Measurements from ENCODE around the gene IL15RA. TPM values are rescaled to one million over a fixed set of nuclear protein-coding genes. Genes with fewer than 3 reads are reported as not detected.

Gene IL15RA
- 10 to 100 TPM in 1 of 5 experiments, 1 to 10 TPM in 4; 3.5 to 24.9 (median 5.6) TPM for total RNA-seq
- 1 to 10 TPM; 2.9 to 7.6 TPM for polyA plus RNA-seq
- total RNA-seq, result 2.2 reads per million, percentile 10 among the genes with 10 or more reads in this experiment

- ATAC-seq, result peak; percentile 84
- peak; percentile 60 to 89 (median 71) for DNase-seq
- peaks cover 12 to 36% (median 21%) of the 10 kb centered on the region in 7 donors for H3K4me1 Mint-ChIP-seq
- H3K27ac ChIP-seq (ENCODE audit: low read depth, low read length), result peak within 1 kb of the TSS; percentile 74
- intact Hi-C loops (cut with micrococcal nuclease), result loop anchor here (1.0 to 10.0 kb wide), 15 partner anchors 35 to 1153 kb away; partner anchors contain the start of genes GDI2 (in 2 of the 2), PFKFB3 (in 2 of the 2), AKR1E2 (in 1 of the 2) and ANKRD16 (in 1 of the 2)
- CTCF ChIA-PET, result interaction anchor here (1.2 to 1.6 kb wide), 3 partner anchors 36 to 201 kb away, joined by 3 to 4 read pairs (median 3); no protein-coding TSS in a partner anchor
- H3K27ac Mint-ChIP-seq, result peak within 1 kb of the TSS; percentile 85 to 97 (median 89)
- no peaks in the 10 kb centered on the region for H3K27me3 ChIP-seq (ENCODE audit: control insufficient read depth in 2 of 2, insufficient read depth in 2 of 2, low read length in 2 of 2)
- peak within 1 kb of the TSS; percentile 89 to 98 (median 96) for H3K4me3 Mint-ChIP-seq
- peaks cover 0 to 12% (median 0%) of the 10 kb centered on the region in 5 donors for H3K36me3 Mint-ChIP-seq
- H3K27me3 Mint-ChIP-seq, result peaks cover 0 to 21% (median 0%) of the 10 kb centered on the region in 5 donors
- no peaks in the 10 kb centered on the region for H3K9me3 Mint-ChIP-seq
- H3K36me3 ChIP-seq (ENCODE audit: control insufficient read depth in 2 of 3, insufficient read depth in 3 of 3, low read length in 3 of 3), result peaks cover 0 to 4% (median 0%) of the 10 kb centered on the region in 3 experiments
- POLR2A ChIA-PET, result interaction anchor here (0.8 kb wide), 1 partner anchor 94 kb away, joined by 3 read pairs; no protein-coding TSS in a partner anchor
- no peaks in the 10 kb centered on the region for H3K9me3 ChIP-seq (ENCODE audit: control insufficient read depth in 2 of 3, low read length in 3 of 3)
- H3K4me1 ChIP-seq (ENCODE audit: control insufficient read depth in 2 of 2, insufficient read depth in 2 of 2, low read length in 2 of 2), result peaks cover 0 to 6% of the 10 kb centered on the region in 2 donors
- peak within 1 kb of the TSS; percentile 97 for H3K4me3 ChIP-seq (ENCODE audit: low read length)
Measured at GRCh38 chr10:5977471-5978229, at the start of gene IL15RA. IL15RA (minus strand) TSS chr10:5977543; CDS start chr10:5977492, 51 bp downstream.

GRCh38 chr10:6025683-6026255, 48.4 kb upstream of the IL15RA start:
- peaks cover 4 to 60% (median 15%) of the 10 kb centered on the region in 7 donors for H3K4me1 Mint-ChIP-seq
- Histone ChIP-seq H3K4me1 (ENCODE audit: control insufficient read depth in 2 of 2, insufficient read depth in 2 of 2, low read length in 2 of 2) (no peaks in the 10 kb centered on the region), H3K4me3 (ENCODE audit: low read length) (no peak overlapping the region), H3K27me3 (ENCODE audit: control insufficient read depth in 2 of 2, insufficient read depth in 2 of 2, low read length in 2 of 2) (no peaks in the 10 kb centered on the region), H3K36me3 (ENCODE audit: control insufficient read depth in 2 of 3, insufficient read depth in 3 of 3, low read length in 3 of 3) (peaks cover 0 to 4% (median 0%) of the 10 kb centered on the region in 3 experiments), H3K27ac (ENCODE audit: low read depth, low read length) (no peak overlapping the region), H3K9me3 (ENCODE audit: control insufficient read depth in 2 of 3, low read length in 3 of 3) (no peaks in the 10 kb centered on the region)
- POLR2A ChIA-PET, result no interaction called here
- CTCF ChIA-PET, result no interaction called here
- no peaks in the 10 kb centered on the region for H3K27me3 Mint-ChIP-seq
- peak overlapping the region in 1 of 9 donors; percentile 9 for H3K27ac Mint-ChIP-seq
- DNase-seq (no peak), ATAC-seq (no peak)
- H3K36me3 Mint-ChIP-seq, result peaks cover 0 to 59% (median 20%) of the 10 kb centered on the region in 5 donors
- intact Hi-C loops (cut with micrococcal nuclease), result no loop called here
- peaks cover 0 to 9% (median 4%) of the 10 kb centered on the region in 11 donors for H3K9me3 Mint-ChIP-seq
- H3K4me3 Mint-ChIP-seq, result no peak overlapping the region

GRCh38 chr10:6024334-6024682, 47.0 kb upstream of the IL15RA start:
- CTCF ChIA-PET, result no interaction called here
- Mint-ChIP-seq H3K27me3 (no peaks in the 10 kb centered on the region), H3K9me3 (peaks cover 0 to under 1% (median 0%) of the 10 kb centered on the region in 11 donors), H3K36me3 (peaks cover 0 to 63% (median 18%) of the 10 kb centered on the region in 5 donors), H3K27ac (peak overlapping the region in 2 of 9 donors; percentile 12 to 50), H3K4me3 (no peak overlapping the region), H3K4me1 (peaks cover 4 to 57% (median 11%) of the 10 kb centered on the region in 7 donors)
- peak in 1 of 9 donors; percentile 13 for DNase-seq
- intact Hi-C loops (cut with micrococcal nuclease), result no loop called here
- no peaks in the 10 kb centered on the region for H3K27me3 ChIP-seq (ENCODE audit: control insufficient read depth in 2 of 2, insufficient read depth in 2 of 2, low read length in 2 of 2)
- no peak for ATAC-seq
- no peak overlapping the region for H3K4me3 ChIP-seq (ENCODE audit: low read length)
- H3K27ac ChIP-seq (ENCODE audit: low read depth, low read length), result no peak overlapping the region
- H3K9me3 ChIP-seq (ENCODE audit: control insufficient read depth in 2 of 3, low read length in 3 of 3), result no peaks in the 10 kb centered on the region
- no peaks in the 10 kb centered on the region for H3K4me1 ChIP-seq (ENCODE audit: control insufficient read depth in 2 of 2, insufficient read depth in 2 of 2, low read length in 2 of 2)
- peaks cover 0 to 4% (median 0%) of the 10 kb centered on the region in 3 experiments for H3K36me3 ChIP-seq (ENCODE audit: control insufficient read depth in 2 of 3, insufficient read depth in 3 of 3, low read length in 3 of 3)
- POLR2A ChIA-PET, result interaction anchor here (0.7 to 1.2 kb wide), 2 partner anchors 66 to 70 kb away, joined by 3 to 6 read pairs; no protein-coding TSS in a partner anchor

GRCh38 chr10:6023661-6024333, 46.5 kb upstream of the IL15RA start:
- no peaks in the 10 kb centered on the region for H3K4me1 ChIP-seq (ENCODE audit: control insufficient read depth in 2 of 2, insufficient read depth in 2 of 2, low read length in 2 of 2)
- peaks cover 0 to 4% (median 0%) of the 10 kb centered on the region in 3 experiments for H3K36me3 ChIP-seq (ENCODE audit: control insufficient read depth in 2 of 3, insufficient read depth in 3 of 3, low read length in 3 of 3)
- H3K4me3 Mint-ChIP-seq, result no peak overlapping the region
- CTCF ChIA-PET, result interaction anchor here (1.0 to 1.2 kb wide), 2 partner anchors 11 to 62 kb away, joined by 5 to 8 read pairs; no protein-coding TSS in a partner anchor
- H3K27me3 ChIP-seq (ENCODE audit: control insufficient read depth in 2 of 2, insufficient read depth in 2 of 2, low read length in 2 of 2), result no peaks in the 10 kb centered on the region
- POLR2A ChIA-PET, result interaction anchor here (1.2 kb wide), 1 partner anchor 67 kb away, joined by 3 read pairs; no protein-coding TSS in a partner anchor
- H3K9me3 ChIP-seq (ENCODE audit: control insufficient read depth in 2 of 3, low read length in 3 of 3), result no peaks in the 10 kb centered on the region
- H3K27ac ChIP-seq (ENCODE audit: low read depth, low read length), result no peak overlapping the region
- H3K4me3 ChIP-seq (ENCODE audit: low read length), result no peak overlapping the region
- H3K36me3 Mint-ChIP-seq, result peaks cover 0 to 68% (median 23%) of the 10 kb centered on the region in 5 donors
- peak in 1 of 9 donors; percentile 12 for DNase-seq
- peaks cover 4 to 61% (median 14%) of the 10 kb centered on the region in 7 donors for H3K4me1 Mint-ChIP-seq
- H3K27ac Mint-ChIP-seq, result peak overlapping the region in 2 of 9 donors; percentile 12 to 50
- ATAC-seq, result no peak
- H3K9me3 Mint-ChIP-seq, result peaks cover 0 to 6% (median 0%) of the 10 kb centered on the region in 11 donors
- intact Hi-C loops (cut with micrococcal nuclease), result no loop called here
- no peaks in the 10 kb centered on the region for H3K27me3 Mint-ChIP-seq

GRCh38 chr10:6022660-6023059, 45.3 kb upstream of the IL15RA start:
- no peak for ATAC-seq
- Histone ChIP-seq H3K27ac (ENCODE audit: low read depth, low read length) (no peak overlapping the region), H3K36me3 (ENCODE audit: control insufficient read depth in 2 of 3, insufficient read depth in 3 of 3, low read length in 3 of 3) (peaks cover 0 to 4% (median 0%) of the 10 kb centered on the region in 3 experiments), H3K9me3 (ENCODE audit: control insufficient read depth in 2 of 3, low read length in 3 of 3) (no peaks in the 10 kb centered on the region), H3K27me3 (ENCODE audit: control insufficient read depth in 2 of 2, insufficient read depth in 2 of 2, low read length in 2 of 2) (no peaks in the 10 kb centered on the region), H3K4me1 (ENCODE audit: control insufficient read depth in 2 of 2, insufficient read depth in 2 of 2, low read length in 2 of 2) (no peaks in the 10 kb centered on the region), H3K4me3 (ENCODE audit: low read length) (no peak overlapping the region)
- peaks cover 0 to 72% (median 24%) of the 10 kb centered on the region in 5 donors for H3K36me3 Mint-ChIP-seq
- intact Hi-C loops (cut with micrococcal nuclease), result no loop called here
- POLR2A ChIA-PET, result no interaction called here
- no peak overlapping the region for H3K27ac Mint-ChIP-seq
- CTCF ChIA-PET, result interaction anchor here (1.0 to 1.2 kb wide), 2 partner anchors 10 to 64 kb away, joined by 5 to 8 read pairs; no protein-coding TSS in a partner anchor
- DNase-seq, result no peak
- H3K4me3 Mint-ChIP-seq, result no peak overlapping the region
- peaks cover 0 to 6% (median 0%) of the 10 kb centered on the region in 11 donors for H3K9me3 Mint-ChIP-seq
- peaks cover 1 to 57% (median 10%) of the 10 kb centered on the region in 7 donors for H3K4me1 Mint-ChIP-seq
- no peaks in the 10 kb centered on the region for H3K27me3 Mint-ChIP-seq

- Mint-ChIP-seq H3K27ac (peak overlapping the region in 2 of 9 donors; percentile 42 to 68), H3K4me1 (peaks cover 0 to 57% (median 5%) of the 10 kb centered on the region in 7 donors)
- POLR2A ChIA-PET, result interaction anchor here (0.7 kb wide), 1 partner anchor 625 kb away, joined by 3 read pairs; no protein-coding TSS in a partner anchor
Measured at GRCh38 chr10:6020826-6021225, 43.5 kb upstream of the IL15RA start.

More at GRCh38 chr10:6020826-6021225, 43.5 kb upstream of the IL15RA start:
- Mint-ChIP-seq H3K36me3 (peaks cover 0 to 71% (median 24%) of the 10 kb centered on the region in 5 donors), H3K9me3 (peaks cover 0 to 6% (median 0%) of the 10 kb centered on the region in 11 donors), H3K27me3 (no peaks in the 10 kb centered on the region), H3K4me3 (no peak overlapping the region)
- intact Hi-C loops (cut with micrococcal nuclease), result no loop called here
- peak in 1 of 9 donors; percentile 15 for DNase-seq
- H3K36me3 ChIP-seq (ENCODE audit: control insufficient read depth in 2 of 3, insufficient read depth in 3 of 3, low read length in 3 of 3), result peaks cover 0 to 3% (median 0%) of the 10 kb centered on the region in 3 experiments
- no peak overlapping the region for H3K4me3 ChIP-seq (ENCODE audit: low read length)
- no peaks in the 10 kb centered on the region for H3K27me3 ChIP-seq (ENCODE audit: control insufficient read depth in 2 of 2, insufficient read depth in 2 of 2, low read length in 2 of 2)
- H3K4me1 ChIP-seq (ENCODE audit: control insufficient read depth in 2 of 2, insufficient read depth in 2 of 2, low read length in 2 of 2), result no peaks in the 10 kb centered on the region
- no peak overlapping the region for H3K27ac ChIP-seq (ENCODE audit: low read depth, low read length)
- CTCF ChIA-PET, result no interaction called here
- H3K9me3 ChIP-seq (ENCODE audit: control insufficient read depth in 2 of 3, low read length in 3 of 3), result no peaks in the 10 kb centered on the region
- no peak for ATAC-seq
